B cell (primary cell): ENCODE data around the gene EIF2B4.

Experiments used
- EZH2 ChIP-seq: IDR thresholded peaks from 2 replicates; pipeline ENCODE4 v1.6.1; 2012; ENCODE audit warnings: borderline replicate concordance, low read depth, mild to moderate bottlenecking, moderate library complexity, low read length; ENCODE audit not compliant: insufficient read depth, poor library complexity, severe bottlenecking
- TF ChIP-seq, protein P1 (sequence below): fragments of 200-600 bp; IDR thresholded peaks from one replicate; pipeline ENCODE4 v1.8.0; 2022; ENCODE audit warnings: antibody characterized with exemption, mild to moderate bottlenecking

DNA sequence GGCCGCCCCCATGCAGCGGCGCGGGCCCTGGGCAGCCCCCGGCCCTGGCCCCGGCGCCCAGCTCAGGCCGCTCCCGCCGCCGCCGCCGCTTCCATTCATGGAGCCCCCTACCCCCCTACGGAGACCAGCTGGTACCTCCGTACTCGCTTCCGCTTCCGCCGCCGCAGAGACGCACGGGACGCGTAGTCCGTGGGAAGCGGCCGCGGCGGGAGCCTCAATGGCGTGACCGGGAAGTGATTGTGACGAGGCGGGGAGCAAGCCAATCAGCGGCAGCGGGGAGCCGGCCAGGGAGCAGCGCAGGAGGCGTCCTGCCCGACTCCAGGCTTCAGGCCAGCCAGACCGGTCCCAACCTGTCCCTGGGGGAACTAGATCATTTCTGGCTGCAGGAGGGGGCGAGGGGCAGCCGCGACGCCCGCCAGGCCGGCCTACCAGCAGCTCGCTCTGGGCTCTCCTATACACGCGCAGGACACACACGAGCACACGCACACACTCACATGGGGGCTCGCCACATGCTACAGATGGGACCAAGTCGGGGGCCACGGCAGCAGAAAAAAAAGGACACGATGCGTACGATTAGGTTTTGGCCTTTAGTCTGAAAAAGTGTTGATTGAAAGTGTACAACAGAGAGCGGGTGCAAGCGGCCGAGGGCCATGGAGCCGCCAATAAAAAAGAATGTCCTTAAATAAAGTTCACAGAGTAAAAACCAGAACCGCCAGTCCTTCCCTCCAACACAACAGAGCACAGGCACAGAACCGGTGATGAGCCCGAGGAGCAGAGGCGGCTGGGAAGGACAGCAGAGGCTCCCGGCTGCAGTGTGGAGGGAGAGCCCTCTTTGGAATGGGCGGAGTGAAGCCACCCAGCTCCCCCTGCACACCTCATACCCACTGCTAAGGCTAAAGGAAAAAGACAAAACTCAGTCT, 10.7 kb upstream of the EIF2B4 start, which contains the start of gene ZNF513:
- TF ChIP-seq, protein P1, sequence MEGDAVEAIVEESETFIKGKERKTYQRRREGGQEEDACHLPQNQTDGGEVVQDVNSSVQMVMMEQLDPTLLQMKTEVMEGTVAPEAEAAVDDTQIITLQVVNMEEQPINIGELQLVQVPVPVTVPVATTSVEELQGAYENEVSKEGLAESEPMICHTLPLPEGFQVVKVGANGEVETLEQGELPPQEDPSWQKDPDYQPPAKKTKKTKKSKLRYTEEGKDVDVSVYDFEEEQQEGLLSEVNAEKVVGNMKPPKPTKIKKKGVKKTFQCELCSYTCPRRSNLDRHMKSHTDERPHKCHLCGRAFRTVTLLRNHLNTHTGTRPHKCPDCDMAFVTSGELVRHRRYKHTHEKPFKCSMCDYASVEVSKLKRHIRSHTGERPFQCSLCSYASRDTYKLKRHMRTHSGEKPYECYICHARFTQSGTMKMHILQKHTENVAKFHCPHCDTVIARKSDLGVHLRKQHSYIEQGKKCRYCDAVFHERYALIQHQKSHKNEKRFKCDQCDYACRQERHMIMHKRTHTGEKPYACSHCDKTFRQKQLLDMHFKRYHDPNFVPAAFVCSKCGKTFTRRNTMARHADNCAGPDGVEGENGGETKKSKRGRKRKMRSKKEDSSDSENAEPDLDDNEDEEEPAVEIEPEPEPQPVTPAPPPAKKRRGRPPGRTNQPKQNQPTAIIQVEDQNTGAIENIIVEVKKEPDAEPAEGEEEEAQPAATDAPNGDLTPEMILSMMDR = no peak
- no peak for TF ChIP-seq EZH2
